Dermis microvascular lymphatic vessel endothelial cell (primary cell): ENCODE measurements around the gene ATP6V1G1. TPM values are rescaled to one million over a fixed set of nuclear protein-coding genes. Genes with fewer than 3 reads are reported as not detected.
"Not testable (repeated sequence)": the region's sequence is repeated elsewhere in the genome, so short reads cannot be mapped to it uniquely, and the experiment has no call there.

ENCODE experiments used
- DNase-seq, 2 donors: peaks; one replicate each; pipeline versions ENCODE4 v3.0.0 to v3.0.0-alpha.2; 2010; ENCODE audit warnings: low read depth in 2 of 2
- total RNA-seq: library from RNA; depleted of rRNA; stranded (reverse); fragments of >200 nt; gene quantifications from 2 replicates; pipeline ENCODE4 v1.2.1, GENCODE V29; 2014

Gene ATP6V1G1
- total RNA-seq, 1 donor from 2014 or later: 85.8 TPM

- DNase-seq: not testable (repeated sequence)
Measured at GRCh38 chr9:114578134-114578533, 9.4 kb upstream of the ATP6V1G1 start.

DNA sequence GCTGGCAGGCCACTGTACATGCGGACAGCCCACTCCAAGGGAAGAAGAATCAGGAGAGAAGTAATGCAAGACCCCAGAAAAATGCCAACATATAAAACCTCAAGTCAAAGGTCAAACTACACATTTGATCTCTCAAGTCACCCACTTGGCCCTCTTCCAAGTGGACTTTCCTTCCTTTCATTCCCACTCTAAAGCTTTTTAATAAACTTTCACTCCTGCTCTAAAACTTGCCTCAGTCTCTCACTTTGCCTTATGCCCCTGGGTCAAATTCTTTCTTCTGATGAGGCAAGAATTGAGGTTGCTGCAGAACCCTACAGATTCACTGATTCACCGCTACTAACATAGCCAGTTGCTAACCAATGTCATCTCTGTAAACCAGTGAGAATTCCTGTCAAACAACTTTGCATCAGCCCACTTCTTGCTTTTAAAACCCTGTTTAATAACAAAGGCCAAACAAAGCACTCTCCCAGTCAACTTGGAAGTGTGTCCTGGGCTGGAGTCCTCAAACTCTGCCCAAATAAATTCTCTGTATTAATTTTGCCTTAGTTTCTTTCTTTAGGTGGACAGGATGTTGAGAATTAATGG is 6.9 kb upstream of the ATP6V1G1 start:
- DNase-seq: no peak

DNA sequence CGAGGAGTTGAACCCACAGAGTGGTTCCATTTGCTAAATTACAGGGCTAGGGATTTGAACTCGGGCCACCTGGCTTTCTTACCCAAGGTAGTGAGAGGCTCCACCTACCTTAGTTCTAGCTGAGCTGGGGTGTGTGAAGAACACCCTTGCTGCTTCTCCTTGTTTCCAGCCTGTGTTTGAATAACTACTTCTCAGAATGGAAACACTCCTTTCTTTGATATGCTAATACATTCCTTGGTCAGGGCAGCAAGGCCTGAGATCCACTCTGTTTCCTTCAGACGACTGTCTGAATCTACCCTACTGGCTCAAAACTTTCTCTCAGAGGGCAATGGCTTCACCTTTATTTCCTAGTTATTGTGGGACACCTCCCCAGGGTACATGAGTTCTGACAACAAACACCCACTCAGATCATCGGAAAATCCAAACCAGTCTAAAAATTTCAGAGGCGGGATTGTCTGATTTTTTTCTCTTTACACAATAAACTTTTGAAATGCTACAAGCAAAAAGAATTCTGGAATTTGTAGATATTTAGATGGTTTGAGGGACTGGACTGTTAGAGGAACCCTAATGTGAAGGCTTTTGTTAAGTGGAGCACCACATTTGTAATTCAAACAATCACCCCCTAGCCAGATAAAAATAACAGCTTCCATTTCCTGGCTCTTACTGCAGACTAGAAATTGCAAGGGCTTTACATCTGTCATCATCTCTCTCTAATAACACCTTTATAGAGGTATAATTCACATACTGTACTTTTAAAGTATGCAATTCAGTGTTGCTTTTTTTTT is 4.0 kb upstream of the ATP6V1G1 start:
- no peak for DNase-seq

GRCh38 chr9:114588210-114588609 is 641 bp downstream of the ATP6V1G1 start:
- peak in 1 of 2 donors; percentile 55 for DNase-seq

- peak in 1 of 2 donors; percentile 69 for DNase-seq
Measured at GRCh38 chr9:114588651-114589526, 1.3 kb downstream of the ATP6V1G1 start.

- DNase-seq: no peak
Measured at GRCh38 chr9:114590328-114590727, 2.8 kb downstream of the ATP6V1G1 start.

DNA sequence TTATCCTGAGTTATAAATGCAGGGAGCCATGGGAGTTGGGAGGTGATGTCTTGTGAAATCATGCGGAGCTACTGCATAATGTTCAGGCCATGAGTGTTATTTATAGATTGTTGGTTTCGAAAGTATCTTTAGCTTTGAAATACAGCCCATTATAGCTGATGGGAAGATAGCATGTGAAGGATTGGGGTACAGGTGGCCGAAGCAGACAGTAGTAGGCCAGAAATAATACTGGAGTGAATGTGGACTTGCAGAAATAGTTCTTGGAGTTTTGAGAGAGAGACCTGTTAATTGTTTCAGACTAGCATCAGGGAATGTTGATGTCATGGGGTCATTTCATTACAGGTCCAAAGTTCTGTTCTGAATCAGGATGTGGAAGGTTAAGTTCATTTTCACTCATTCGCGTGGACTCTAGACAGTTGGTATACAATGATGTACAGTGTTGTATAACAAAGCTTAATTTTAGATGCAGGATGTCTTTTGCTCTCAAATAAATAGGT is 3.8 kb downstream of the ATP6V1G1 start:
- DNase-seq: peak in 1 of 2 donors; percentile 9

DNA sequence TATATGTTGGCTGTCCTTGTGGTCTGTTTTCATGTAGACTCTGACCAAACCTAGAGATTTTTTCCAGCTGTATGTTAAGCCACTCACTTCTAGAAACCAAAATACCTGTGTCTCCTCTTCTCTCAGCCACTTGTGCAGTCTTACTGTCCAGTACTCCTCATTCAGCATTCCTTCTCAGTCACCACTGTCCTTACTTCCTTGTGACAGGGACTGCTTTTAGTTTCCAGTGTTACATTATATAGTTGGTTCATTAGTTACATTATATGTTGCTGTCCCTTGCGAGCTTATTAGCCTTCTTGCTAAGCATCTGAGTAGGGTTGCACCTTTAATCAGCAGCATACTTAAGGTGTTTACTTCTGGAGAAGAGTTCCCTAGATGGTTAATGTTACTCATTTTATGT is 4.3 kb downstream of the ATP6V1G1 start:
- peak in 1 of 2 donors; percentile 5 for DNase-seq

GRCh38 chr9:114592356-114592755 is 4.8 kb downstream of the ATP6V1G1 start:
- peak in 1 of 2 donors; percentile 83 for DNase-seq

- DNase-seq: no peak
Measured at GRCh38 chr9:114594136-114594535, 6.6 kb downstream of the ATP6V1G1 start.

DNA sequence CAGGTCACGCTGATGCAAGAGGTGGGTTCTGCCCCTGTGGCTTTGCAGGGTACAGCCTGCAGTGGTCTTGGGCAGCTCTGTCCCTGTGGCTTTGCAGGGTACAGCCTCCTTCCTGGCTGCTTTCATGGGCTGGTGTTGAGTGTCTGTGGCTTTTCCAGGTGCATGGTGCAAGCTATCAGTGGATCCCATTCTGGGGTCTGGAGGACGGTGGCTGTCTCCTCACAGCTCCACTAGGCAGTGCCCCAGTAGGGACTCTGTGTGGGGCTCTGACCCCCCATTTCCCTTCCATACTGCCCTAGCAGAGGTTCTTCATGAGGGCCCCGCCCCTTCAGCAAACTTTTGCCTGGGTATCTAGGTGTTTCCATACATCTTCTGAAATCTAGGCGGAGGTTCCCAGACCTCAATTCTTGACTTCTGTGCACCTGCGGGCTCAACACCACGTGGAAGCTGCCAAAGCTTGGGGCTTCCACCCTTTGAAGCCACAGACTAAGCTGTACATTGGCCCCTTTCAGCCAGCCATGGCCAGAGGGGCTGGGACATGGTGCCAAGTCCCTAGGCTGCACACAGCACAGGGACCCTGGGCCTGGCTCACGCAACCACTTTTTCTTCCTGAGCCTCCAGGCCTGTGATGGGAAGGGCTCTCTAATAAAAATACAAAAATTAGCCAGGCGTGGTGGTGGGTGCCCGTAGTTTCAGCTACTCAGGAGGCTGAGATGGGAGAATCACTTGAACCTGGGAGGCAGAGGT is 13.1 kb downstream of the ATP6V1G1 start:
- DNase-seq: not testable (repeated sequence)

- not testable (repeated sequence) for DNase-seq
Measured at GRCh38 chr9:114601787-114602186, 14.2 kb downstream of the ATP6V1G1 start.

DNA sequence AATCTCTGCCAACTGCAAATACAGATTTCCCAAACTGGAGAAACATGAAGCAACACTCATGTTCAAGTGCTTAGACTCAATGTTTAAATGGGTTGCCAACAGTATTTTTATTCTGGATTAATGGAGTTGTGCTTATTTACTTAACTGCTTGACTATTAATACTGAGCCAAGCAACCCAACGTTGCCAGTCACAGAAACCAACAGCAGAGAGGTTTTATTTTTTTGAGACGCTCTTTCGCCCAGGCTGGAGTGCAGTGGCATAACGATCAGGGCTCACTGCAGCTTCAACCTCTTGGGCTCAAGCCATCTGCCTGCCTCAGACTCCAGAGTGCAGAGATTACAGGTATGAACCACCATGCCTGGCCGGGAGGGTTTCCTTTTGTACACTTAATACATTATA is 15.1 kb downstream of the ATP6V1G1 start:
- DNase-seq: no peak

DNA sequence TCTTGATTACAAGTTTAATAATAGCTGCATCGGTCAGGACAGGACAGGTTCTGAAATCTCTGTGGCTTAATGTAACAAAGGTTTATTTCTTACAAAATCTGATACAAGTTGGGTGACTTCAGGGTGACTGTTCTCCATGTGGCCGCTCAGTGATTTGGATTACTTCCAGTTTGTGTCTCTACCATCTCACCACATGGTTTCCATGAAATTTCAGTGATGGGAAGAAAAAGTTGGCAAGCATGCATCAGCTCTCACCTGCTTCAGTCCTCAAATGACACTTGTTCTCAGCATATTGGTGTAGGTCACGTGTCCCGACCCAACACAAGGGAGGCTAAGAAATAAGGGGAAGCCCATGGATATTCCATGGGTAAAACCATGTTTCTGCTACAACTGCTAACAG is 15.7 kb downstream of the ATP6V1G1 start:
- DNase-seq: no peak

- DNase-seq: no peak
Measured at GRCh38 chr9:114604989-114605388, 17.4 kb downstream of the ATP6V1G1 start.

DNA sequence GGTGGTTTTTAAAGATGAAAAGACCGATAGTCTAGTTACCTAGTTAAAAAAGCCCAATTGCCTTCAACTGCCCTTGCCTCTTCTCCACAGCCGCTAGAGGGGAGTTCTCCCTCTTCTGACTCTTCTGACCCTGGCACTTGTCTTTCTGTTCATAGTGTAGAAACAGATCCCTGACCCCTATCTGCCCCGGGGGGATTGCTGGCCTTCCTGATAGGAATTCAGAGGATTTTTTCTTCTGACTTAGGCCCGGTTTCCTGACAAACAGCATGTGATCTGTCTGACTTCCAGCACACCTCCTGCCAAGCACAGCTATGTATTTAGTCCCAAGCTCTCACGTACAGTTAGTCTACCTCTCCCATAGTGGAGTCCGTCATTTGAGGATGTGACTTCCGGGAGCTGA is 18.5 kb downstream of the ATP6V1G1 start:
- DNase-seq: peak; percentile 76 to 92

DNA sequence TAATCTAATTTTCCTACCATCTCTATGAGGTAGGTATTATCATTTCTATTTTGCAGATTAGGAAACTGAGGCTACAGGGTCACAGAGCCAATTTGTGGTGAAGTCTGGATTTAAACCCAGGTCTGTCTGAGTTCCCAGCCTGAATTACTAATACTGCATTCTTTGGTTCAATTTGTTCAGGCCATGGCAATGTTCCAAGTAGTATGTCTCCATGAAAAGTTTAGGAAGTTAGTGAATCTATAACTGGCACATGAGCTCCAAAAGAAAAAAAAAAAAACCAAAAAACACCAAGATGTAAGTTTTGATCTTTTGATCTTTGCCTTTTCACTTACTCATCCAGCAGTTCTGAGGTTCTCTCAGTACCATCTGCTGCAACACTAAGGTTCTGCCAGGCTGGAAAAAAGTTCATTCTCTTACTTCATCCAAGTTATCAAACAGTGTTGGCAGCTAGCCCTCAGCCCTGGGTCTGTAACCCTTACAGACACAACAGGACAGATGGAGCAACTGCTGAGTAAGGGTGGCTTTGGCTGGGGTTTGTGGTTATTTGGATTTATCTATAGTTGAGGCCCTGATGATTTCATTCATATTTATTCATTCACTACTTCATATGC is 19.1 kb downstream of the ATP6V1G1 start:
- peak in 1 of 2 donors; percentile 79 for DNase-seq

GRCh38 chr9:114607671-114608524 is 20.3 kb downstream of the ATP6V1G1 start:
- no peak for DNase-seq

GRCh38 chr9:114608525-114608796 is 20.9 kb downstream of the ATP6V1G1 start:
- DNase-seq: no peak
